Measurements from ENCODE around the gene SH3PXD2A.
"Not testable (repeated sequence)": the region's sequence is repeated elsewhere in the genome, so short reads cannot be mapped to it uniquely, and the experiment has no call there.

SH3PXD2A gene

GRCh38 chr10:103736044-103736443, 119.3 kb downstream of the SH3PXD2A start:
- DNase-seq: no peak

GRCh38 chr10:103734731-103735130, 120.6 kb downstream of the SH3PXD2A start:
- DNase-seq: no peak

GRCh38 chr10:103733045-103733419, 122.3 kb downstream of the SH3PXD2A start:
- no peak for DNase-seq

- no peak for DNase-seq
These were observed 122.9 kb downstream of the SH3PXD2A start for GRCh38 chr10:103732339-103733044.

- no peak for DNase-seq
These were observed 123.6 kb downstream of the SH3PXD2A start for GRCh38 chr10:103731609-103732270.

GRCh38 chr10:103731026-103731425, 124.3 kb downstream of the SH3PXD2A start:
- not testable (repeated sequence) for DNase-seq

- no peak for DNase-seq
These were observed 125.5 kb downstream of the SH3PXD2A start for GRCh38 chr10:103729851-103730250.

GRCh38 chr10:103727991-103728689, 127.2 kb downstream of the SH3PXD2A start:
- no peak for DNase-seq

GRCh38 chr10:103727546-103727963, 127.8 kb downstream of the SH3PXD2A start:
- no peak for DNase-seq

- DNase-seq: no peak
These were observed 128.7 kb downstream of the SH3PXD2A start for GRCh38 chr10:103726637-103727036.

GRCh38 chr10:103725242-103725641, 130.1 kb downstream of the SH3PXD2A start:
- no peak for DNase-seq

- no peak for DNase-seq
These were observed 130.6 kb downstream of the SH3PXD2A start for GRCh38 chr10:103724771-103725170.

GRCh38 chr10:103724074-103724473, 131.3 kb downstream of the SH3PXD2A start:
- no peak for DNase-seq

GRCh38 chr10:103723557-103723956, 131.8 kb downstream of the SH3PXD2A start:
- no peak for DNase-seq

GRCh38 chr10:103722632-103723031, 132.7 kb downstream of the SH3PXD2A start:
- no peak for DNase-seq

GRCh38 chr10:103720964-103721335, 134.4 kb downstream of the SH3PXD2A start:
- no peak for DNase-seq

- DNase-seq: no peak
These were observed 134.9 kb downstream of the SH3PXD2A start for GRCh38 chr10:103720328-103720963.

GRCh38 chr10:103719036-103719435, 136.3 kb downstream of the SH3PXD2A start:
- DNase-seq: no peak

- no peak for DNase-seq
These were observed 137.1 kb downstream of the SH3PXD2A start for GRCh38 chr10:103718247-103718620.

GRCh38 chr10:103717341-103718246, 137.8 kb downstream of the SH3PXD2A start:
- no peak for DNase-seq

- DNase-seq: no peak
These were observed 138.9 kb downstream of the SH3PXD2A start for GRCh38 chr10:103716206-103717160.
